ENCODE results near the gene SUMF1. TPM values are rescaled to one million over a fixed set of nuclear protein-coding genes. Genes with fewer than 3 reads are reported as not detected.

SUMF1 gene
- total and polyA plus RNA-seq, 4 donors, result 13.0 to 34.2 (median 23.5) TPM

GRCh38 chr3:4432259-4432658 lies 34.8 kb downstream of the SUMF1 start:
- no peak overlapping the region for H3K27ac ChIP-seq (ENCODE audit: low read depth in 1 of 2, low read length in 2 of 2)
- H3K9me3 ChIP-seq (ENCODE audit: control insufficient read depth in 4 of 4, low read length in 3 of 4), result peaks cover 0 to 6% (median 1%) of the 10 kb centered on the region in 4 donors
- H3K4me1 ChIP-seq (ENCODE audit: control insufficient read depth in 4 of 4, insufficient read depth in 4 of 4, low read length in 3 of 4), result no peaks in the 10 kb centered on the region
- peaks cover 0 to 15% (median 4%) of the 10 kb centered on the region in 4 donors for H3K36me3 ChIP-seq (ENCODE audit: control insufficient read depth in 4 of 4, insufficient read depth in 3 of 4, low read depth in 1 of 4, low read length in 3 of 4)
- TF ChIP-seq YY1 (IDR thresholded peaks at IDR 0.05) (no peak), ATF3 (IDR thresholded peaks at IDR 0.05) (no peak), JUND (IDR thresholded peaks at IDR 0.05) (no peak), SP1 (IDR thresholded peaks at IDR 0.05) (no peak), HNF4G (IDR thresholded peaks at IDR 0.05) (no peak), NR2F2 (IDR thresholded peaks at IDR 0.05) (no peak), GABPA (IDR thresholded peaks at IDR 0.05 in 1 of 2, conservative IDR thresholded peaks at IDR 0.05 in 1 of 2) (no peak), FOXA1 (IDR thresholded peaks at IDR 0.05) (no peak), MAX (IDR thresholded peaks at IDR 0.05) (no peak), RAD21 (IDR thresholded peaks at IDR 0.05) (no peak), TAF1 (conservative IDR thresholded peaks at IDR 0.05) (no peak), RXRA (IDR thresholded peaks at IDR 0.05) (no peak), CTCF (IDR thresholded peaks at IDR 0.05; ENCODE audit: low read depth, low read length, missing input control) (no peak), REST (IDR thresholded peaks at IDR 0.05) (no peak), FOXA2 (IDR thresholded peaks at IDR 0.05) (no peak), ZBTB33 (IDR thresholded peaks at IDR 0.05) (no peak), EGR1 (IDR thresholded peaks at IDR 0.05; ENCODE audit: low read depth in 2 of 2) (no peak), HNF4A (conservative IDR thresholded peaks at IDR 0.05) (no peak)
- DNase-seq (ENCODE audit: low spot score), result no peak
- H3K9ac ChIP-seq (ENCODE audit: low read depth in 1 of 2, low read length in 2 of 2), result no peak overlapping the region
- H3K4me3 ChIP-seq (ENCODE audit: low read depth in 1 of 3, low read length in 3 of 3), result no peak overlapping the region
- no peaks in the 10 kb centered on the region for H3K27me3 ChIP-seq (ENCODE audit: control insufficient read depth in 4 of 4, insufficient read depth in 4 of 4, low read length in 3 of 4)
